ENCODE data around the gene RNF224.

DNA sequence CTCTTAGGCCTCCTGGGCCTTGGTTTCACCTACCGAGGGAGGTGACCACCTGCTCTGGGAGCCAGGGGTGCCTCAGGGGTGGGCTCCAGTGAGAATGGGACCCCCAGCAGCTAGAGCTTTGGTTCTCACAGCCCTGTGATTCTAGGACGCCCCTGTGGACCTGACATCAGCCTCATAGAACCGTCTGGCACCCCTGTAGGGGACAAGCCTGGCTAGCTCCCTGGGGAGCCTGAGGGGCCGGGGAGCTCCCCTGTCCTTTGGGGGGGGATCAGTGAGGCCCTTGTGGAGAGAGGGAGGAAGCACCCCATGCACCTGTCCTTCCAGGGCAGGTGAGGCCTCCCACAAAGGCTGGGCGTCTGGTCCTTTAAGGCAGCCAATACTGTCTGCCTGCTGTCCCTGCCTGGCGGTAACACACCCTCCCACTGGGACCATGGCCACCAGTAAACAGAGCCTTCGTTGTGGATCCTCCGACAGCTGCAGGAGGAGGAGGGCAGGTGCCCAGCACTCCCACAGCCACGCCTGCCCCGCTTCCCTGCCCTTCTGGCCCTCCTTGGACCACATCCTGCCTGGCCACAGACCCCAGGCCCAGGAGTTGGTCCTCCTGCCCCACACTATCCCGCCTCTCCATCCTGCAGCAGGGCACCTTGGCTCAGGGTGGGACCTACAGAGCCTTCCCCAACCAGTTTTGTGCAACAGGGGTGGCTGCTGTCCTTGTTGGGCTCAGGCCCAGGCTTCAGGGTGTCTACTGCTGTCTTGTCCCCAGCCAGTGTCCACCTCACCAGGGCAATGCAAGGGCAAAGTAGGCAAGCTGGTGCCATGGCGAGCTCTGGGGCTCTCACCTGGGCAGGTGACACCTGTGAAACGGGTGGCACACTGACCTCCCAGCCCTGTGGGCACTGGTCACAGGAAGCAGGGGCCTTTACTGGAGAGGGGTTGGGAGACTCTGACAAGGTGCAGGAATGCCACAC is 10.7 kb downstream of the RNF224 start:
- TF ChIP-seq, protein P1, sequence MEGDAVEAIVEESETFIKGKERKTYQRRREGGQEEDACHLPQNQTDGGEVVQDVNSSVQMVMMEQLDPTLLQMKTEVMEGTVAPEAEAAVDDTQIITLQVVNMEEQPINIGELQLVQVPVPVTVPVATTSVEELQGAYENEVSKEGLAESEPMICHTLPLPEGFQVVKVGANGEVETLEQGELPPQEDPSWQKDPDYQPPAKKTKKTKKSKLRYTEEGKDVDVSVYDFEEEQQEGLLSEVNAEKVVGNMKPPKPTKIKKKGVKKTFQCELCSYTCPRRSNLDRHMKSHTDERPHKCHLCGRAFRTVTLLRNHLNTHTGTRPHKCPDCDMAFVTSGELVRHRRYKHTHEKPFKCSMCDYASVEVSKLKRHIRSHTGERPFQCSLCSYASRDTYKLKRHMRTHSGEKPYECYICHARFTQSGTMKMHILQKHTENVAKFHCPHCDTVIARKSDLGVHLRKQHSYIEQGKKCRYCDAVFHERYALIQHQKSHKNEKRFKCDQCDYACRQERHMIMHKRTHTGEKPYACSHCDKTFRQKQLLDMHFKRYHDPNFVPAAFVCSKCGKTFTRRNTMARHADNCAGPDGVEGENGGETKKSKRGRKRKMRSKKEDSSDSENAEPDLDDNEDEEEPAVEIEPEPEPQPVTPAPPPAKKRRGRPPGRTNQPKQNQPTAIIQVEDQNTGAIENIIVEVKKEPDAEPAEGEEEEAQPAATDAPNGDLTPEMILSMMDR (conservative IDR thresholded peaks at IDR 0.05; ENCODE audit: low read depth, low read length), result no peak
- TF ChIP-seq EZH2 (IDR thresholded peaks at IDR 0.05; ENCODE audit: borderline replicate concordance, low read depth, low read length, poor library complexity, severe bottlenecking), result no peak

All from A673 (cell line).